ENCODE results near the gene DDHD1. TPM values are rescaled to one million over a fixed set of nuclear protein-coding genes. Genes with fewer than 3 reads are reported as not detected.
A peak's percentile ranks its signal among the peaks of the same experiment; 100 is the strongest.
"Not testable (repeated sequence)": the region's sequence is repeated elsewhere in the genome, so short reads cannot be mapped to it uniquely, and the experiment has no call there.

DDHD1 gene
- total and polyA plus RNA-seq, 2 experiments from 2014 or later, result 15.2 to 25.9 TPM

DNA sequence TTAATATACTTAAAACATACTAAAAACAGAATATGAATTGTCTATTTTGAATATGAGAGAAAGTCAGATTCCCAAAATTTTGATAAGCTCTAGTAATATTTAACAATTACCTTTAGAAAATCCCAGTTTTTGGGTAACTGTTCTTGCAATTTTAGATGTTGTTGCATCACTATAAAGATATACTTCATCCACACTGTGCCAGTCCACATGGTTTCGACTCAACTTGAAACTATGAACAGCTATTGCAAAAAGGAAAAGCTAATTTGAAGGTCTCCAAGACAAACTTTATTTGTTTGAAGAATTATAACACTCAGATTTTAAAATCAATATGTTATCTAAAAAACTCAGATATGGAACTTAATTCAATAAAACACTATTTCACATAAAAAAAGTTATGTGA is 59.9 kb downstream of the DDHD1 start:
- peaks cover 12% of the 10 kb centered on the region for H3K36me3 ChIP-seq
- TF ChIP-seq, protein P1, sequence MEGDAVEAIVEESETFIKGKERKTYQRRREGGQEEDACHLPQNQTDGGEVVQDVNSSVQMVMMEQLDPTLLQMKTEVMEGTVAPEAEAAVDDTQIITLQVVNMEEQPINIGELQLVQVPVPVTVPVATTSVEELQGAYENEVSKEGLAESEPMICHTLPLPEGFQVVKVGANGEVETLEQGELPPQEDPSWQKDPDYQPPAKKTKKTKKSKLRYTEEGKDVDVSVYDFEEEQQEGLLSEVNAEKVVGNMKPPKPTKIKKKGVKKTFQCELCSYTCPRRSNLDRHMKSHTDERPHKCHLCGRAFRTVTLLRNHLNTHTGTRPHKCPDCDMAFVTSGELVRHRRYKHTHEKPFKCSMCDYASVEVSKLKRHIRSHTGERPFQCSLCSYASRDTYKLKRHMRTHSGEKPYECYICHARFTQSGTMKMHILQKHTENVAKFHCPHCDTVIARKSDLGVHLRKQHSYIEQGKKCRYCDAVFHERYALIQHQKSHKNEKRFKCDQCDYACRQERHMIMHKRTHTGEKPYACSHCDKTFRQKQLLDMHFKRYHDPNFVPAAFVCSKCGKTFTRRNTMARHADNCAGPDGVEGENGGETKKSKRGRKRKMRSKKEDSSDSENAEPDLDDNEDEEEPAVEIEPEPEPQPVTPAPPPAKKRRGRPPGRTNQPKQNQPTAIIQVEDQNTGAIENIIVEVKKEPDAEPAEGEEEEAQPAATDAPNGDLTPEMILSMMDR (IDR thresholded peaks at IDR 0.05; ENCODE audit: low read depth, low read length), result no peak
- H3K9me3 ChIP-seq (ENCODE audit: low read depth), result no peaks in the 10 kb centered on the region
- H3K27me3 ChIP-seq, result no peaks in the 10 kb centered on the region
- no peaks in the 10 kb centered on the region for H3K4me1 ChIP-seq (ENCODE audit: low read depth)
- no peak overlapping the region for H3K27ac ChIP-seq
- H3K4me3 ChIP-seq, result no peak overlapping the region
- DNase-seq (ENCODE audit: low read depth in 1 of 2, low spot score in 1 of 2), result peak in 1 of 2 donors; percentile 47

DNA sequence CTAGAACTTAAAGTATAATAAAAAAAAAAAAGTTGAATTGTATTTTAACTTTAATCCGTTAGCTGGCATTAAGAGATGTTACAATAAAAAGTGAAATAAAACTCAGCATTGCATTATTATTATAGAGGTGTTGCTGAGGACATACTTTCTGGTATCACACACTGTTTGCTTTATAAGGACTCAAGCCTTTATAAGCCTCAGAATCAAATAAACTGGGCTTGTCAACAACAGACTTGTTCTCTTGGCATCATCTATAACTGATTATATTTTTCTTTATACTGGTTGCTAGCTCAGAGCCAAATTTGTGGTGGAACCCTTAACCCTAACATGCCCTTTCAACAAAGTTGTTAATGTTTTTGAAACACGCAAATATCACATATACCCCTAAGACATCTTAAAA is 62.3 kb downstream of the DDHD1 start:
- DNase-seq (ENCODE audit: low read depth in 1 of 2, low spot score in 1 of 2), result no peak
- H3K9me3 ChIP-seq (ENCODE audit: low read depth), result no peaks in the 10 kb centered on the region
- H3K27ac ChIP-seq, result no peak overlapping the region
- H3K36me3 ChIP-seq, result peaks cover 12% of the 10 kb centered on the region
- H3K4me1 ChIP-seq (ENCODE audit: low read depth), result no peaks in the 10 kb centered on the region
- H3K27me3 ChIP-seq, result no peaks in the 10 kb centered on the region
- H3K4me3 ChIP-seq, result no peak overlapping the region
- TF ChIP-seq, protein P1 (IDR thresholded peaks at IDR 0.05; ENCODE audit: low read depth, low read length), result no peak

DNA sequence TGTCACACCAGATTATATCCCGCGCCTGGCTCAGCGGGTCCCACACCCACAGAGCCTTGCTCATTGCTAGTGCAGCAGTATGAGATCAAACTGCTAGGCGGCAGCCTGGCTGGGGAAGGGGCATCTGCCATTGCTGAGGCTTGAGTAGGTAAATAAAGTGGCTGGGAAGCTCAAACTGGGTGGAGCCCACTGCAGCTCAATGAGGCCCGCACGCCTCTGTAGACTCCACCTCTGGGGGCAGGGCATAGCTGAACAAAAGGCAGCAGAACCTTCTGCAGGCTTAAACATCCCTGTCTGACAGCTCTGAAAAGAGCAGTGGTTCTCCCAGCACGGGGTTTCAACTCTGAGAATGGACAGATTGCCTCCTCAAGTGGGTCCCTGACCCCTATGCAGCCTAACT is 68.2 kb downstream of the DDHD1 start:
- H3K36me3 ChIP-seq; H3K27me3 ChIP-seq; H3K27ac ChIP-seq; H3K9me3 ChIP-seq (ENCODE audit: low read depth); DNase-seq (ENCODE audit: low read depth in 1 of 2, low spot score in 1 of 2); H3K4me1 ChIP-seq (ENCODE audit: low read depth); H3K4me3 ChIP-seq: not testable (repeated sequence)

DNA sequence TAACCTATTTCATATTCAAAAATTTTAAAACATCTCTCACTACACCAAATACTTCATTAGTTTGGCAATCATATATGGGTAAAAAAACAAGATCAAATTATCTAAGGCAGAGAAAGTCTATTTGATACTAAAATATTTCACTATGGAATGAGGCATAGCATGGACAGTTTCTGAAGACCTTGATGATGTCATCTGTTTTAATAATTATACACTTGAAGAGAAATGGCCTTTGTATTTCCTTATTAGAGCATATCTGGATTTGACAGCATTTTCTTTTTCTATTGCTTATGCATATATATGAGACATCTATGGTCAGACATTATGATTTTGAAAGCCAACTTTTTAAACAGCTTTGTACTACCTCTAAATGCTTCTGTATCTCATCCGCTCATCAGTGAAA is 88.6 kb downstream of the DDHD1 start:
- Histone ChIP-seq H3K9me3 (ENCODE audit: low read depth) (no peaks in the 10 kb centered on the region), H3K4me1 (ENCODE audit: low read depth) (no peaks in the 10 kb centered on the region), H3K27me3 (no peaks in the 10 kb centered on the region), H3K4me3 (no peak overlapping the region), H3K36me3 (no peaks in the 10 kb centered on the region), H3K27ac (no peak overlapping the region)
- DNase-seq (ENCODE audit: low read depth in 1 of 2, low spot score in 1 of 2), result no peak
- TF ChIP-seq, protein P1 (IDR thresholded peaks at IDR 0.05; ENCODE audit: low read depth, low read length), result no peak

DNA sequence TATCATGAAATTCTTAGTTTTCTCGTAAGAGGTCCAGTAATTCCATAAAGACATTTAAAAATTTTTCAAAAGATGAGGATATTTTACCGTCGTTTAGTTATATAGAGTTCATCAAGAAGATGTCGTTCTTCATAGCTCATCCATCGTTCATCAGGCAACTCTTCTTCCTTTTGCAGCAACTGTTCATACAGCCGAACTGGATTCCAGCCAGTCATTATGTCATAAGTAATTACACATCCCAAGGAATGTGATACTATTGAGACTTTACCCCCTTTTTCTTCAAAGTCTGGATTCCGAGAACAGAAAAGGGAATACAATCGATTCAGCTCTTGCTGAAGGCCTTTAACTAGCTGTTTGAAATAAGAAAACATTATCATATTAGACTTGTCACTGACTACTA is 90.3 kb downstream of the DDHD1 start:
- H3K27ac ChIP-seq, result no peak overlapping the region
- H3K9me3 ChIP-seq (ENCODE audit: low read depth), result no peaks in the 10 kb centered on the region
- H3K4me1 ChIP-seq (ENCODE audit: low read depth), result no peaks in the 10 kb centered on the region
- H3K27me3 ChIP-seq, result no peaks in the 10 kb centered on the region
- TF ChIP-seq, protein P1 (IDR thresholded peaks at IDR 0.05; ENCODE audit: low read depth, low read length), result no peak
- no peak overlapping the region for H3K4me3 ChIP-seq
- DNase-seq (ENCODE audit: low read depth in 1 of 2, low spot score in 1 of 2), result peak in 1 of 2 donors; percentile 73
- H3K36me3 ChIP-seq, result no peaks in the 10 kb centered on the region

DNA sequence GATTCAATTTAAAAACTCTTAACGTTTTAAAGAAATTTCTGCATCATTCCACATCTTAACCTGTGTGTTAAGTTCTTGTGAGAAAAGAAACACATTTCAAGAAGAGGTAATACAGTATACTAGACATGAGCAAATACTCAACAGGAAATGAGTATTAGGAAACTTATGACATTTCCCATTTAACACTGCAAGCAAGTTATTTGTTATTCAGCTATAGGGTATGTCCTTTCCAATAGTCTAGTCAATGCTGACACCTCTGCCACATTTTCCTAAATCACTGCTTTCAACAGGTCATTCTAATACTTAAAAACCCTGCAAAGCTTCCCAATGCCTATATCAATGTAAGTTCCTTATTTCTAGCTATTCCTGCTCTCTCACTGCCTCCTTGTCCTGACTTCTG is 93.1 kb downstream of the DDHD1 start:
- no peaks in the 10 kb centered on the region for H3K36me3 ChIP-seq
- H3K4me1 ChIP-seq (ENCODE audit: low read depth), result no peaks in the 10 kb centered on the region
- H3K27ac ChIP-seq, result no peak overlapping the region
- TF ChIP-seq, protein P1 (IDR thresholded peaks at IDR 0.05; ENCODE audit: low read depth, low read length), result no peak
- H3K9me3 ChIP-seq (ENCODE audit: low read depth), result no peaks in the 10 kb centered on the region
- H3K4me3 ChIP-seq, result no peak overlapping the region
- peak in 1 of 2 donors; percentile 30 for DNase-seq (ENCODE audit: low read depth in 1 of 2, low spot score in 1 of 2)
- no peaks in the 10 kb centered on the region for H3K27me3 ChIP-seq
